ENCODE data around the gene ABHD11. TPM values are rescaled to one million over a fixed set of nuclear protein-coding genes. Genes with fewer than 3 reads are reported as not detected.

Gene ABHD11
- total RNA-seq, 2 donors from 2014 or later, result 21.5 to 22.7 TPM

- intact Hi-C loops (cut with DNase I), result no loop called here
- H3K9me3 ChIP-seq, result no peaks in the 10 kb centered on the region
- peaks cover 33% of the 10 kb centered on the region for H3K4me1 ChIP-seq
- H3K4me3 ChIP-seq, result peak within 1 kb of the TSS; percentile 13 to 58
- peak within 1 kb of the TSS; percentile 83 to 97 (median 92) for H3K27ac ChIP-seq
- no peaks in the 10 kb centered on the region for H3K36me3 ChIP-seq (replicated peaks in 1 of 2; ENCODE audit: insufficient read depth in 1 of 2, low read depth in 2 of 2)
- DNase-seq, result peak; percentile 95 to 99 (median 98)
- no peaks in the 10 kb centered on the region for H3K27me3 ChIP-seq
- TF ChIP-seq, protein P1, sequence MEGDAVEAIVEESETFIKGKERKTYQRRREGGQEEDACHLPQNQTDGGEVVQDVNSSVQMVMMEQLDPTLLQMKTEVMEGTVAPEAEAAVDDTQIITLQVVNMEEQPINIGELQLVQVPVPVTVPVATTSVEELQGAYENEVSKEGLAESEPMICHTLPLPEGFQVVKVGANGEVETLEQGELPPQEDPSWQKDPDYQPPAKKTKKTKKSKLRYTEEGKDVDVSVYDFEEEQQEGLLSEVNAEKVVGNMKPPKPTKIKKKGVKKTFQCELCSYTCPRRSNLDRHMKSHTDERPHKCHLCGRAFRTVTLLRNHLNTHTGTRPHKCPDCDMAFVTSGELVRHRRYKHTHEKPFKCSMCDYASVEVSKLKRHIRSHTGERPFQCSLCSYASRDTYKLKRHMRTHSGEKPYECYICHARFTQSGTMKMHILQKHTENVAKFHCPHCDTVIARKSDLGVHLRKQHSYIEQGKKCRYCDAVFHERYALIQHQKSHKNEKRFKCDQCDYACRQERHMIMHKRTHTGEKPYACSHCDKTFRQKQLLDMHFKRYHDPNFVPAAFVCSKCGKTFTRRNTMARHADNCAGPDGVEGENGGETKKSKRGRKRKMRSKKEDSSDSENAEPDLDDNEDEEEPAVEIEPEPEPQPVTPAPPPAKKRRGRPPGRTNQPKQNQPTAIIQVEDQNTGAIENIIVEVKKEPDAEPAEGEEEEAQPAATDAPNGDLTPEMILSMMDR (IDR thresholded peaks at IDR 0.05), result peak in 1 of 7 experiments; percentile 2
- peak; percentile 95 to 98 (median 96) for TF ChIP-seq POLR2A (IDR thresholded peaks at IDR 0.05)
- WGBS, 2 donors, result 0 to 1% methylated on average over 4 to 80 of the region's 82 CpGs
- ATAC-seq, result peak; percentile 93
Measured at GRCh38 chr7:73770002-73770859, 31.6 kb upstream of the ABHD11 start, which contains the start of gene CLDN3. TSS of gene CLDN3 (minus strand) at chr7:73770270. CDS start at chr7:73770049, 221 bp downstream.

GRCh38 chr7:73769481-73770001 lies 30.9 kb upstream of the ABHD11 start:
- 13% methylated on average over 49 of the region's 49 CpGs; no CpG with 5 or more reads in 1 of the 2 donors for WGBS, 2 donors
- ATAC-seq, result peak; percentile 17

DNA sequence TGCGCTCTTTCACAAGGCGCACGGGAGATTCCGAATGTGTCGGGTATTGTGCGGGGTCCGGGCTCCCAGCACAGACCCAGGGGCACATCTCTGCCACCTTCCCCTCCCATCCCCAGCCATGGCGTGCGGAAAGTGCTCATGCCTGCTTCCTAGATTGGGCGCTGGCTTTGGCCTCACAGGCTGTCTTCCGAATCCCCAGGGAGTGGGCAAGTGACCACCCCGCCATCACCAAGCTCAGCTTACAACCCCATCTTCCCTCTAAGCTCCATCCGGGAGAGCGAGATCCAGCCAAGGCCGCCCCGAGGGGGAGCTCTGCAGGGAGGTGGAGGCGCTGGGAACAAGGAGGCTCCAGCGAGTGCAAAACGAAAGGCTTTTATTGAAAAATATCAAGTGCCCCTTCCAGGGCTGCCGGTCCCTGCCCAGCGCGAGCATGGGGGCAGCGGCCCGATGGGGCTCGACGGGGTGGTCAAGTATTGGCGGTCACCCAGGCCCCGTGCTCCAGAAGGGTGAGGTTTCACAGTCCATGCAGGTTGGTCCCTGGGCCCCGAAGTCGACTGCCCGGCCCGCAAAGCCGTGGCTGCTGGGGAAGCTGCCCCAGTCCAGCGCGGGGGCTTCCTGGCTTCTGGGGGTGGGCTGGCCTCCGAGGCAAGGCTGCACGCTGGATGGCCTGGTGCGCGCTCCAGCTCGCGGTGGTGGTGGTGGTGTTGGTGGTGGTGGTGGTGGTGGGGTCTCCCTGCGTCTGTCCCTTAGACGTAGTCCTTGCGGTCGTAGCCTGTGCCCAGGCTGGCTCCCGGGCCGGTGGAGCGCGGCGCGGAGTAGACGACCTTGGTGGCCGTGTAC lies 30.3 kb upstream of the ABHD11 start:
- DNase-seq (no peak), ATAC-seq (no peak)
- H3K27me3 ChIP-seq, result no peaks in the 10 kb centered on the region
- no peaks in the 10 kb centered on the region for H3K36me3 ChIP-seq (replicated peaks in 1 of 2; ENCODE audit: insufficient read depth in 1 of 2, low read depth in 2 of 2)
- TF ChIP-seq POLR2A (IDR thresholded peaks at IDR 0.05), result peak in 2 of 3 donors; percentile 32 to 50
- TF ChIP-seq, protein P1 (IDR thresholded peaks at IDR 0.05), result no peak
- intact Hi-C loops (cut with DNase I), result no loop called here
- WGBS, 2 donors, result 41 to 65% methylated on average over 10 to 47 of the region's 53 CpGs
- peak overlapping the region; percentile 83 to 97 (median 92) for H3K27ac ChIP-seq
- no peaks in the 10 kb centered on the region for H3K9me3 ChIP-seq
- peaks cover 33% of the 10 kb centered on the region for H3K4me1 ChIP-seq
- peak overlapping the region; percentile 13 to 58 for H3K4me3 ChIP-seq

More at GRCh38 chr7:73769481-73770001, 30.9 kb upstream of the ABHD11 start:
- TF ChIP-seq, protein P1 (IDR thresholded peaks at IDR 0.05), result peak in 1 of 7 experiments; percentile 21
- no peak for TF ChIP-seq POLR2A (IDR thresholded peaks at IDR 0.05)
- Histone ChIP-seq H3K27ac (peak overlapping the region; percentile 83 to 97 (median 92)), H3K4me1 (peaks cover 33% of the 10 kb centered on the region), H3K4me3 (peak overlapping the region; percentile 13 to 58), H3K9me3 (no peaks in the 10 kb centered on the region), H3K27me3 (no peaks in the 10 kb centered on the region), H3K36me3 (replicated peaks in 1 of 2; ENCODE audit: insufficient read depth in 1 of 2, low read depth in 2 of 2) (no peaks in the 10 kb centered on the region)
- DNase-seq, result peak; percentile 44 to 63 (median 50)
- intact Hi-C loops (cut with DNase I), result no loop called here

GRCh38 chr7:73766556-73767229 lies 28.1 kb upstream of the ABHD11 start:
- H3K27me3 ChIP-seq, result no peaks in the 10 kb centered on the region
- WGBS, 2 donors, result 88 to 93% methylated on average over 16 to 17 of the region's 17 CpGs
- H3K4me3 ChIP-seq, result no peak overlapping the region
- intact Hi-C loops (cut with DNase I), result no loop called here
- no peak for ATAC-seq
- peak overlapping the region in 1 of 4 donors; percentile 97 for H3K27ac ChIP-seq
- H3K36me3 ChIP-seq (replicated peaks in 1 of 2; ENCODE audit: insufficient read depth in 1 of 2, low read depth in 2 of 2), result no peaks in the 10 kb centered on the region
- no peak for DNase-seq
- H3K9me3 ChIP-seq, result no peaks in the 10 kb centered on the region
- TF ChIP-seq, protein P1 (IDR thresholded peaks at IDR 0.05), result no peak
- no peak for TF ChIP-seq POLR2A (IDR thresholded peaks at IDR 0.05)
- H3K4me1 ChIP-seq, result peaks cover 42% of the 10 kb centered on the region

Data from body of pancreas (tissue), 4 donors.